ENCODE measurements around the gene F10.
"Not testable (repeated sequence)": the region's sequence is repeated elsewhere in the genome, so short reads cannot be mapped to it uniquely, and the experiment has no call there.

The F10 gene

DNA sequence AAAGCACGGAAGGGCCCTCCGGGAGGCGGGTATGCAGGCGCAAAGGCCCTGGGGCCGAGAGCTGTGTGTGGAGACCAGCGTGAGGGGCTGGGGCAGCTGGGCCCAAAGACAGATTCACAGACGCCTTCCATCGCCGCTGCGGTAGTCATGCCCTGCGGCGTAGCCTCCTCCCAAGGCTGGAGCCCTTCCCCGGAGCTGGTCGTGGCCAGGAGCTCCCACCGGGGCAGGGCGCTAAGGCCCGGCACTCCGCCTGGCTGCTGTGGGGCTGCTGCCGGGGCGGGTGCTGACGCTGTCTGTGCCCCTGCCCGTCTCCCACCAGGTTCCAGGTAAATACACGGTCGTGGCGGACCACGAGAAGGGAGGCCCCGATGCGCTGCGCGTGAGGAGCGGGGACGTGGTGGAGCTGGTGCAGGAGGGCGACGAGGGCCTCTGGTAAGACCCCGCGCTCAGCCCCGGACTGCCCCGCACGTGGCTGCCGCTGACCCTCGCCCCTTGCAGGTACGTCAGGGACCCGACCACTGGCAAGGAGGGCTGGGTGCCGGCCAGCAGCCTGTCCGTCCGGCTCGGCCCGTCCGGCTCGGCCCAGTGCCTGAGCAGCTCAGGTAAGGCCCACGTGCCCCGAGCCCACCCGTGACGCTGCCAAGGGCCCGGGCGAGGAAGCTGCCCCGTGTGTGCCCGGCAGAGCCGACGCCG is 26.4 kb upstream of the F10 start:
- H3K36me3 ChIP-seq (ENCODE audit: control insufficient read depth, low read depth, low read length), result no peaks in the 10 kb centered on the region
- no peak overlapping the region for H3K9ac ChIP-seq (ENCODE audit: low read length)
- H3K4me1 ChIP-seq (ENCODE audit: control insufficient read depth, low read depth, low read length), result no peaks in the 10 kb centered on the region
- no peaks in the 10 kb centered on the region for H3K27me3 ChIP-seq (ENCODE audit: control insufficient read depth, insufficient read depth, low read length)
- H3K9me3 ChIP-seq (ENCODE audit: control insufficient read depth, low read depth, low read length), result no peaks in the 10 kb centered on the region
- H3K27ac ChIP-seq (ENCODE audit: low read length), result no peak overlapping the region
- H3K4me3 ChIP-seq (ENCODE audit: low read length), result no peak overlapping the region

DNA sequence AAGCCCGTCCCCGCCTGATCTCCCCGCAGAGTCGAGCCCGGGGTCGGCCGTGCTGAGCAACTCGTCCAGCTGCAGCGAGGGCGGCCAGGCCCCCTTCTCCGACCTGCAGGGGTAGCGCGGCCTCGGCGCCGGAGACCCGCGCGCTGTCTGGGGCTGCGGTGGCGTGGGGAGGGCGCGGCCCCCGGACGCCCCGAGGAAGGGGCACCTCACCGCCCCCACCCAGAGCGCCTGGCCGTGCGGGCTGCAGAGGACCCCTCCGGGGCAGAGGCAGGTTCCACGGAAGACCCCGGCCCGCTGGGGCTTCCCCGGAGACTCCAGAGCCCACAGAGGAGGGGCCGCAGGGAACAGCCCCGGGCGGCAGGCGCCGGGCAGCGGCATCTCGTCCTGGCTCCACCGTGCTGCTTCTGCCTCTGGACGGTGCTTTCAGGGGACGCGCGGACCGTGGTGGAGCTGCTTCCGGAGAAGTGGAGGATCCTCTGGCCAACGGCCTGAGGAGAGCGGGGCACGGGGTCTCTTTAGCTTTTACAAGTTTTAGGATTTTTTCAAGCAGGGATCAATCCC is 25.8 kb upstream of the F10 start:
- Histone ChIP-seq H3K36me3 (ENCODE audit: control insufficient read depth, low read depth, low read length) (no peaks in the 10 kb centered on the region), H3K27me3 (ENCODE audit: control insufficient read depth, insufficient read depth, low read length) (no peaks in the 10 kb centered on the region), H3K27ac (ENCODE audit: low read length) (no peak overlapping the region), H3K9ac (ENCODE audit: low read length) (no peak overlapping the region), H3K9me3 (ENCODE audit: control insufficient read depth, low read depth, low read length) (no peaks in the 10 kb centered on the region), H3K4me1 (ENCODE audit: control insufficient read depth, low read depth, low read length) (no peaks in the 10 kb centered on the region), H3K4me3 (ENCODE audit: low read length) (no peak overlapping the region)

DNA sequence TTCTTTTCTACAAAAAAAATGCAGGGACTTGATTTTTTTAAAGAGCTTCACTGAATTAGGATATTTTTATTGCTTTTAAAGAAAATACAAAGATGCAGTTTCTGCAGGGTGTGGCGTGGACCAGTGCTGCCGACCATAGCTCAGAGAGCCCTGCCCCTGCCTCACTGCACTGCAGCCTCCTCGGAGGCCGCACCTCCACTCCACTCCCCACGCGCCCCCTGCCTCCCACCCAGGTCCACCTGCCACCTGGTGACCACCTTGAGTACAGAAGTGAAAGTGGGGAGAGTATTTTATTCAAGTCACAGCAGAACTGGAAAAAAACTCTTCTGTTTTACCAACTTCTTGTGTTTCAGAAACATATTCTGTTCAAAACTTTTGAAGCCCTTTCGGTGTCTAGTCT is 24.9 kb upstream of the F10 start:
- Histone ChIP-seq H3K4me1 (ENCODE audit: control insufficient read depth, low read depth, low read length) (no peaks in the 10 kb centered on the region), H3K27me3 (ENCODE audit: control insufficient read depth, insufficient read depth, low read length) (no peaks in the 10 kb centered on the region), H3K4me3 (ENCODE audit: low read length) (no peak overlapping the region), H3K9ac (ENCODE audit: low read length) (no peak overlapping the region), H3K9me3 (ENCODE audit: control insufficient read depth, low read depth, low read length) (no peaks in the 10 kb centered on the region), H3K36me3 (ENCODE audit: control insufficient read depth, low read depth, low read length) (no peaks in the 10 kb centered on the region), H3K27ac (ENCODE audit: low read length) (no peak overlapping the region)

DNA sequence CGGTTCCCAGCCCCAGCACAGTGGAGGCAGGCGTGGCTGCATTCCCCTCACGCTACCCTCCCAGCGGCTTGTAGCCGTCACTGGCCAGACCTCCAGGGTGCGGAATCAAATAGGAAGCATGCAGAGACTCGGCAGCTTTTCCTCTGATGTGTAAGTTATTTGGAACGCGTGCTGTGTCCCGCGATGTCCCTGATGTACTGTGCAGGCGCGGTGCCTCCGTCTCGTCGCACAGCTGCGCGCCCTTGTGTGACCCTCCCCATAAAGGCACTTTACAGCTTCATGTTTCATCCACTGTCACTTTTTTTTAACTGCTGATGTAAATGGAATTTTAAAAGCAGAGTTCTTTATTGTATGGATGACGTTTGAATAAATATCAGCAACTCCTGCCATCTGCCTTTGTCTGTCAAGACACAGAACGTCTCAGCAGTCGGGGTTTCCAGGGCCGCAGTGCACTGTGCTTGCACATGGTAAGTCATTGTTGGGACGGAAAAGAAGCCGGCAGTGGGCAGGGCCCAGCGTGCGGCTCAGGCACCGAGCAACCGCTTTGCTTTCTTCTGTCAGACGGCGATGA is 24.4 kb upstream of the F10 start:
- no peaks in the 10 kb centered on the region for H3K27me3 ChIP-seq (ENCODE audit: control insufficient read depth, insufficient read depth, low read length)
- H3K4me3 ChIP-seq (ENCODE audit: low read length), result no peak overlapping the region
- no peaks in the 10 kb centered on the region for H3K4me1 ChIP-seq (ENCODE audit: control insufficient read depth, low read depth, low read length)
- H3K9ac ChIP-seq (ENCODE audit: low read length), result no peak overlapping the region
- no peak overlapping the region for H3K27ac ChIP-seq (ENCODE audit: low read length)
- H3K9me3 ChIP-seq (ENCODE audit: control insufficient read depth, low read depth, low read length), result no peaks in the 10 kb centered on the region
- no peaks in the 10 kb centered on the region for H3K36me3 ChIP-seq (ENCODE audit: control insufficient read depth, low read depth, low read length)

DNA sequence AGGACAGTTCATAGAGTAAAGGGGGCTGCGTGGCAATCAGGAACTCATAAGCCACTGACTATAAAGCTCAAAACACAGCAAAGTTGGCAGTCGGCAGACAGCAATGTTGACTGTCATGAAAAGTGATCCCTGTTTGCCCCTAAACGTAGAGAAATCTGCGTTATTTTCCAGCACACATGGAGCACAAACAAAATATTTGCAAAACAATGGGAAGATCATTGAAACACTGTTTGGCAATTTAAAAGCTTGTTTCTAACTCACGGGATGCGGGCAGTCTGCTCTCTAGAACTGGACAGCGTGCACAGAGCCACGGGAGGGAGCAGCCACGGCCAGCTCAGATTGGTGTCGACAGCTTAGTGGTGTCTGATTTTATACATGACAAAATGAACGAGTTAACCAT is 23.5 kb upstream of the F10 start:
- no peaks in the 10 kb centered on the region for H3K9me3 ChIP-seq (ENCODE audit: control insufficient read depth, low read depth, low read length)
- no peak overlapping the region for H3K9ac ChIP-seq (ENCODE audit: low read length)
- no peak overlapping the region for H3K27ac ChIP-seq (ENCODE audit: low read length)
- H3K36me3 ChIP-seq (ENCODE audit: control insufficient read depth, low read depth, low read length), result no peaks in the 10 kb centered on the region
- no peaks in the 10 kb centered on the region for H3K27me3 ChIP-seq (ENCODE audit: control insufficient read depth, insufficient read depth, low read length)
- H3K4me1 ChIP-seq (ENCODE audit: control insufficient read depth, low read depth, low read length), result no peaks in the 10 kb centered on the region
- H3K4me3 ChIP-seq (ENCODE audit: low read length), result no peak overlapping the region

DNA sequence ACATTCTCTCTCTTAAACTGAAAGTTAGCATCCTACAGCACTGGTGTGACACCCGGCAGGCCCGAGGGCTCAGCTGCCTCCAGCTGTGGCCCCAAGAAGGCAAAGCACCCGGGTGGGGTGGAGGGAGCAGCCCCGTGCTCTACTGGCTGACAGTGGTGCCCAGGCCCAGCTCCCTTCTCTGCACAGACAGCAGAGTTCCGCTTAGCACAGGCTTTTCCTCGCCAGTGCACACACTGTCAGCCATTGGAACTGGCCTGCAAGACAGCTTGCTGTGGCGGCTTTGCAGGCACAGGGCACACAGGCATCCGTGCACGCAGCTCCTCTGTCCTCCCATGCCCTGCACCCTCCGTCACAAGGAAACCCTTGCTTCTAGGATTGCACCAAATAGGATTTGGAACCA is 20.3 kb upstream of the F10 start:
- H3K4me1 ChIP-seq (ENCODE audit: control insufficient read depth, low read depth, low read length); H3K27ac ChIP-seq (ENCODE audit: low read length); H3K9me3 ChIP-seq (ENCODE audit: control insufficient read depth, low read depth, low read length); H3K36me3 ChIP-seq (ENCODE audit: control insufficient read depth, low read depth, low read length); H3K9ac ChIP-seq (ENCODE audit: low read length); H3K27me3 ChIP-seq (ENCODE audit: control insufficient read depth, insufficient read depth, low read length); H3K4me3 ChIP-seq (ENCODE audit: low read length): not testable (repeated sequence)

DNA sequence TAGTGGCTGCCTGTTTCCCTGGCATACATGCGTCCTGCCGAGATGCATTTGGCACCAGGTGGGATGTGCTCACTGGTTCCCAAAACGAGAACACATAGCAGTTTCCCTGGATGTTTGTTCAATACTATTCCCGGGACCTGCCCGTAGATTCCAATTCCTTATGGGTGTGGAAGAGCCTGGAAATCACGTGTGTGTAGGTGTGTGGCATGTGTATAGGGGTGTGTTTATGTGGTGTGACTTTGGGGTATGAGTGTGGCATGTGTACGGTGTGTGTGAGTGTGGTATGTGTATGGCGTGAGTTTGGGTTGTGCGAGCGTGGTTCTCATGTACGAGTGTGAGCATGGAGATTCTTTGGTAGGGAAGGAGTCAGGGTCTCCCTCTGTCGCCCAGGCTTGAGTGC is 19.9 kb upstream of the F10 start:
- Histone ChIP-seq H3K4me1 (ENCODE audit: control insufficient read depth, low read depth, low read length) (peaks cover 8% of the 10 kb centered on the region), H3K9ac (ENCODE audit: low read length) (no peak overlapping the region), H3K27me3 (ENCODE audit: control insufficient read depth, insufficient read depth, low read length) (no peaks in the 10 kb centered on the region), H3K9me3 (ENCODE audit: control insufficient read depth, low read depth, low read length) (no peaks in the 10 kb centered on the region), H3K27ac (ENCODE audit: low read length) (no peak overlapping the region), H3K4me3 (ENCODE audit: low read length) (no peak overlapping the region), H3K36me3 (ENCODE audit: control insufficient read depth, low read depth, low read length) (no peaks in the 10 kb centered on the region)

DNA sequence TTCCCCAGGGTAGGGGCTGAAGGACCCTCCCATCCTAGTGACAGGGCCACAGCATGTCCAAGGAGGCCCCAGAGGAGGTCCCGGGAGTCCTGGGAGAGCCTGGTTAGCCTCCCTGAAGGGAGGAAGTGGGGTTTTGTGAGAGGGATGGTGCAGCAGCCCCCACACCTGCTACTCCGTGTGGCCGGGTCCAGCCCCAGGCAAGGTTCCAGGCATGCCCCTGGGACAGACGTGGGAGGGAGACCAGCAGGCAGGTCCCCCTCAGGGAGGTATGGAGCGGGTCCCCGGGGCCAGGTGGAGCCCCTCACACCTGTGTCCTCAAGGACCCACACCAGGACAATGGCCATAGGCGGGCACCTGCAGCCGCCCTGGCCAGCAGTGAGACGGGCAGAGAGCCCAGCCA is 19.0 kb upstream of the F10 start:
- H3K9ac ChIP-seq (ENCODE audit: low read length), result no peak overlapping the region
- no peaks in the 10 kb centered on the region for H3K9me3 ChIP-seq (ENCODE audit: control insufficient read depth, low read depth, low read length)
- H3K27me3 ChIP-seq (ENCODE audit: control insufficient read depth, insufficient read depth, low read length), result peaks cover 2% of the 10 kb centered on the region
- no peak overlapping the region for H3K4me3 ChIP-seq (ENCODE audit: low read length)
- peaks cover 8% of the 10 kb centered on the region for H3K4me1 ChIP-seq (ENCODE audit: control insufficient read depth, low read depth, low read length)
- no peak overlapping the region for H3K27ac ChIP-seq (ENCODE audit: low read length)
- H3K36me3 ChIP-seq (ENCODE audit: control insufficient read depth, low read depth, low read length), result no peaks in the 10 kb centered on the region

DNA sequence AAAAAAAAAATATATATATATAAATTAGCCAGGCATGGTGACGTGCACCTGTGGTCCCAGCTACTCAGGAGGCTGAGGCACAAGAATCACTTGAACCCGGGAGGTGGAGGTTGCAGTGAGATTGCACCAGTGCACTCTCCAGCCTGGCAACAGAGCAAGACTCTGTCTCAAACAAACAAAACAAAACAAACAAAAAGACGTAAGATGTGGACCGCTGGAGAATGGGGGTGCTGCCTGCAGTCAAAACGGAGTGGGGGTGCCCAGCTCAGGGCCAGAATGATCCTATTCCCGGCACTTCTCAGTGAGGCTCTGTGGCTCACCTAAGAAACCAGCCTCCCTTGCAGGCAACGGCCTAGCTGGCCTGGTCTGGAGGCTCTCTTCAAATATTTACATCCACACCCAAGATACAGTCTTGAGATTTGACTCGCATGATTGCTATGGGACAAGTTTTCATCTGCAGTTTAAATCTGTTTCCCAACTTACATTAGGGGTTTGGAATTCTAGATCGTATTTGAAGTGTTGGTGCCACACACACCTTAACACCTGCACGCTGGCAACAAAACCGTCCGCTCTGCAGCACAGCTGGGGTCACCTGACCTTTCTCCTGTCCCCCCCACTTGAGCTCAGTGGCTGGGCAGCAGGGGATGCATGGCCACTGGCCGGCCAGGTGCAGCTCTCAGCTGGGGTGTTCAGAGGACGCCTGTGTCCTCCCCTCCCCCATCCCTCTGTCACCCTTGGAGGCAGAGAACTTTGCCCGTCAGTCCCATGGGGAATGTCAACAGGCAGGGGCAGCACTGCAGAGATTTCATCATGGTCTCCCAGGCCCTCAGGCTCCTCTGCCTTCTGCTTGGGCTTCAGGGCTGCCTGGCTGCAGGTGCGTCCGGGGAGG is 17.3 kb upstream of the F10 start, which contains the start of gene F7:
TSS of gene F7 (plus strand) at position 760 of the 889 bp plus-strand sequence. CDS start at position 811, 51 bp downstream.
- Histone ChIP-seq H3K9ac (ENCODE audit: low read length) (no peak within 1 kb of the TSS), H3K27me3 (ENCODE audit: control insufficient read depth, insufficient read depth, low read length) (peaks cover 18% of the 10 kb centered on the region), H3K36me3 (ENCODE audit: control insufficient read depth, low read depth, low read length) (no peaks in the 10 kb centered on the region), H3K9me3 (ENCODE audit: control insufficient read depth, low read depth, low read length) (no peaks in the 10 kb centered on the region), H3K4me1 (ENCODE audit: control insufficient read depth, low read depth, low read length) (peaks cover 8% of the 10 kb centered on the region), H3K4me3 (ENCODE audit: low read length) (no peak within 1 kb of the TSS), H3K27ac (ENCODE audit: low read length) (no peak within 1 kb of the TSS)

DNA sequence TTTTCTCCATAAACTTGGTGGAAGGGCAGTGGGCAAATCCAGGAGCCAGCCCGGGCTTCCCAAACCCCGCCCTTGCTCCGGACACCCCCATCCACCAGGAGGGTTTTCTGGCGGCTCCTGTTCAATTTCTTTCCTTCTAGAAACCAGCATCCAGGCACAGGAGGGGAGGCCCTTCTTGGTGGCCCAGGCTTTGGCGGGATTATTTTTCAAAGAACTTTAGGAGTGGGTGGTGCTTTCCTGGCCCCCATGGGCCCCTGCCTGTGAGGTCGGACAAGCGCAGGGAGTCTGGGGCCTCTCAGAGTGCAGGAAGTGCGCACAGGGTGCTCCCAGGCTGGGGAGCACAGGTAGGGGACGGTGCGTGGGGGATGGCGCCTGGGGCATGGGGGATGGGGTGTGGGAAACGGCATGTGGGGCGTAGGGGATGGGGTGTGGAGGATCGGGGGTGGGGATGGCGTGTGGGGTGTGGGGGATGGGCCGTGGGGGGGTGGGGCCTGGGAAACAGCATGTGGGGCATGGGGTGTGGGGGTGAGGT is 16.6 kb upstream of the F10 start:
- H3K4me3 ChIP-seq (ENCODE audit: low read length), result no peak overlapping the region
- no peak overlapping the region for H3K9ac ChIP-seq (ENCODE audit: low read length)
- H3K27ac ChIP-seq (ENCODE audit: low read length), result no peak overlapping the region
- H3K9me3 ChIP-seq (ENCODE audit: control insufficient read depth, low read depth, low read length), result no peaks in the 10 kb centered on the region
- H3K4me1 ChIP-seq (ENCODE audit: control insufficient read depth, low read depth, low read length), result peaks cover 8% of the 10 kb centered on the region
- H3K36me3 ChIP-seq (ENCODE audit: control insufficient read depth, low read depth, low read length), result no peaks in the 10 kb centered on the region
- peaks cover 25% of the 10 kb centered on the region for H3K27me3 ChIP-seq (ENCODE audit: control insufficient read depth, insufficient read depth, low read length)

DNA sequence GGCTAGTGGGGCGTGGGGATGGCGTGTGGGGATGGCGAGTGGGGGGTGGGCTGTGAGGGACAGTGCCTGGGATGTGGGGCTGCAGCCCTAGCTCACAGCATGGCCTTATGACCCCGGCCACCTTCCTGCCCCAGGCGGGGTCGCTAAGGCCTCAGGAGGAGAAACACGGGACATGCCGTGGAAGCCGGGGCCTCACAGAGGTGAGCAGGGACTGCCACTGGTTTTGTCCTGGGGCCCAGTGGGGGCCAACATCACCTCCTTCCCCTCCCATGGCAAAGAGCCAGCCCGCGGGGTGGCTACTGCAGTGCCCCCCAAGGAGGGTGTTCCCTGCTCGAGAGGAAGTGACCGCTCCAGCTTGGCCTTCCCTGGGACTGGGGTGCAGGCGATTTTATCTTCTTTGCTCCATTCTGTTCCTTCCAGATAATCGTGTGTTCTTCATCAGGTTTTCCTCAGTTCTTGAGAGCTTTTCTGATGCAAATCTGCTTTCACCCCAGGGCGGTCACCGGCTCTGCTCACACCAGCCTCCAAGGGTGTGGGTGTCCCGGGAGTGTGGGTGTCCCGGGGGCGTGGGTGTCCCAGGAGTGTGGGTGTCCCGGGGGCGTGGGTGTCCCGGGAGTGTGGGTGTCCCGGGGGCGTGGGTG is 15.8 kb upstream of the F10 start:
- H3K9ac ChIP-seq (ENCODE audit: low read length), result no peak overlapping the region
- H3K36me3 ChIP-seq (ENCODE audit: control insufficient read depth, low read depth, low read length), result no peaks in the 10 kb centered on the region
- peaks cover 8% of the 10 kb centered on the region for H3K4me1 ChIP-seq (ENCODE audit: control insufficient read depth, low read depth, low read length)
- H3K27me3 ChIP-seq (ENCODE audit: control insufficient read depth, insufficient read depth, low read length), result peaks cover 32% of the 10 kb centered on the region
- no peaks in the 10 kb centered on the region for H3K9me3 ChIP-seq (ENCODE audit: control insufficient read depth, low read depth, low read length)
- no peak overlapping the region for H3K4me3 ChIP-seq (ENCODE audit: low read length)
- no peak overlapping the region for H3K27ac ChIP-seq (ENCODE audit: low read length)
